Measurements from ENCODE around the gene MCAT.

DNA sequence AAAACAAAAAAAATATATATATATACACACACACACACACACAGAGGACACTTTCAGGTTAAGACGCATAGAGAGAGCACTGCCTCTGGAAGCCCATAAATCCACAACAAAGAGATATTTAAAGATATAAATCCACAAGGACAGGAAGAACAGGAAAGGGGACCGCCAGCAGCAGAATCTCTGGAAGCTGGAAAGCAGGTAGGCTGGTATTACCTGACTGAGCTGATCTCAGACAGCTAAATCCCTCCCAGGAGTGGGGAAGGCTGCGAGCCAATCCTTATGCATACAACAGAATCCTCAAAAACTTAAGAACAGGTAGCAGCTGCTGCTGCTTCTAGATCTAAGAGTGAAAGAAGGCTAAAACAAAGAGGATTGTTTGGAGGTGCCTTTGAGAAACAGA, 1.8 kb upstream of the MCAT start:
- TF ChIP-seq POLR2A (IDR thresholded peaks at IDR 0.05): no peak
- TF ChIP-seq, protein P1, sequence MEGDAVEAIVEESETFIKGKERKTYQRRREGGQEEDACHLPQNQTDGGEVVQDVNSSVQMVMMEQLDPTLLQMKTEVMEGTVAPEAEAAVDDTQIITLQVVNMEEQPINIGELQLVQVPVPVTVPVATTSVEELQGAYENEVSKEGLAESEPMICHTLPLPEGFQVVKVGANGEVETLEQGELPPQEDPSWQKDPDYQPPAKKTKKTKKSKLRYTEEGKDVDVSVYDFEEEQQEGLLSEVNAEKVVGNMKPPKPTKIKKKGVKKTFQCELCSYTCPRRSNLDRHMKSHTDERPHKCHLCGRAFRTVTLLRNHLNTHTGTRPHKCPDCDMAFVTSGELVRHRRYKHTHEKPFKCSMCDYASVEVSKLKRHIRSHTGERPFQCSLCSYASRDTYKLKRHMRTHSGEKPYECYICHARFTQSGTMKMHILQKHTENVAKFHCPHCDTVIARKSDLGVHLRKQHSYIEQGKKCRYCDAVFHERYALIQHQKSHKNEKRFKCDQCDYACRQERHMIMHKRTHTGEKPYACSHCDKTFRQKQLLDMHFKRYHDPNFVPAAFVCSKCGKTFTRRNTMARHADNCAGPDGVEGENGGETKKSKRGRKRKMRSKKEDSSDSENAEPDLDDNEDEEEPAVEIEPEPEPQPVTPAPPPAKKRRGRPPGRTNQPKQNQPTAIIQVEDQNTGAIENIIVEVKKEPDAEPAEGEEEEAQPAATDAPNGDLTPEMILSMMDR (IDR thresholded peaks at IDR 0.05): no peak
- no peak for TF ChIP-seq POLR2AphosphoS5 (IDR thresholded peaks at IDR 0.05)
- TF ChIP-seq EP300 (IDR thresholded peaks at IDR 0.05): no peak

Data from gastroesophageal sphincter (tissue), 3 donors.